Keratinocyte (primary cell): ENCODE measurements around the gene KIF3A. TPM values are rescaled to one million over a fixed set of nuclear protein-coding genes. Genes with fewer than 3 reads are reported as not detected.

Source experiments
- DNase-seq: peaks from one replicate; pipeline ENCODE4 v3.0.0-alpha.2; 2011; ENCODE audit warnings: low read depth, missing footprints, low spot score
- FAIRE-seq: peaks from 2 replicates; lab custom pipeline; 2011; peaks lifted over from hg19 to GRCh38; lab: Jason Lieb, UNC
- H2AFZ ChIP-seq: 2 replicates; pipeline ENCODE4 v1.6.0; 2012; ENCODE audit warnings: low read length, control low read depth, inconsistent platforms; ENCODE audit not compliant: control insufficient read depth
- H3K27ac ChIP-seq: 2 replicates; pipeline ENCODE4 v1.5.1; 2011; ENCODE audit warnings: low read length; ENCODE audit not compliant: control insufficient read depth, insufficient read depth
- H3K27me3 ChIP-seq: 3 replicates; pipeline ENCODE4 v1.6.0; 2011; ENCODE audit warnings: low read length; ENCODE audit not compliant: control insufficient read depth, insufficient read depth; ENCODE audit errors: extremely low read depth
- H3K36me3 ChIP-seq, 2 experiments: 2 replicates in 1 of 2; 3 replicates in 1 of 2; pipeline ENCODE4 v1.5.1; 2011; ENCODE audit warnings: low read length in 2 of 2, mild to moderate bottlenecking in 1 of 2; ENCODE audit not compliant: control insufficient read depth in 2 of 2, insufficient read depth in 2 of 2; ENCODE audit errors: extremely low read depth in 1 of 2
- H3K4me1 ChIP-seq: 3 replicates; pipeline ENCODE4 v1.5.1; 2011; ENCODE audit warnings: low read length; ENCODE audit not compliant: control insufficient read depth, insufficient read depth; ENCODE audit errors: extremely low read depth
- H3K4me2 ChIP-seq: 3 replicates; pipeline ENCODE4 v1.6.0; 2011; ENCODE audit warnings: low read depth, low read length; ENCODE audit not compliant: control insufficient read depth, insufficient read depth; ENCODE audit errors: extremely low read depth
- H3K4me3 ChIP-seq, 3 experiments: fragments of 200-600 bp in 1 of 3; sonication (generic) in 1 of 3; 2 replicates in 2 of 3; 3 replicates in 1 of 3; pipeline ENCODE4 v1.5.1; 2011 to 2016; ENCODE audit warnings: low read length in 3 of 3, mild to moderate bottlenecking in 3 of 3, control low read depth in 2 of 3, inconsistent platforms in 1 of 3, low read depth in 1 of 3, mixed read lengths in 1 of 3, mixed run types in 1 of 3, moderate library complexity in 1 of 3; ENCODE audit not compliant: control insufficient read depth in 2 of 3, insufficient read depth in 2 of 3; ENCODE audit errors: extremely low read depth in 1 of 3
- H3K79me2 ChIP-seq: 2 replicates; pipeline ENCODE4 v1.6.0; 2012; ENCODE audit warnings: low read length; ENCODE audit not compliant: control insufficient read depth, insufficient read depth
- H3K9ac ChIP-seq: 3 replicates; pipeline ENCODE4 v1.6.0; 2011; ENCODE audit warnings: low read length; ENCODE audit not compliant: control insufficient read depth, insufficient read depth; ENCODE audit errors: extremely low read depth
- H3K9me1 ChIP-seq: 3 replicates; pipeline ENCODE4 v1.6.0; 2011; ENCODE audit warnings: low read length; ENCODE audit not compliant: control insufficient read depth, insufficient read depth; ENCODE audit errors: extremely low read depth
- H3K9me3 ChIP-seq: 2 replicates; pipeline ENCODE4 v1.5.1; 2012; ENCODE audit warnings: low read depth, low read length; ENCODE audit not compliant: control insufficient read depth
- H4K20me1 ChIP-seq: 3 replicates; pipeline ENCODE4 v1.6.0; 2011; ENCODE audit warnings: low read length; ENCODE audit not compliant: control insufficient read depth, insufficient read depth; ENCODE audit errors: extremely low read depth
- CTCF ChIP-seq, 3 experiments: IDR thresholded peaks in 1 of 3; conservative IDR thresholded peaks in 1 of 3; optimal IDR thresholded peaks in 1 of 3; 2 replicates in 2 of 3; 3 replicates in 1 of 3; pipeline versions ENCODE3 to v1.5.1; 2011; ENCODE audit warnings: low read length in 3 of 3, mild to moderate bottlenecking in 3 of 3, moderate library complexity in 2 of 3, control low read depth in 1 of 3, inconsistent platforms in 1 of 3; ENCODE audit not compliant: insufficient read depth in 2 of 3; ENCODE audit errors: extremely low read depth in 1 of 3
- EZH2 ChIP-seq: IDR thresholded peaks from one replicate; pipeline ENCODE4 v1.6.1; 2012; ENCODE audit warnings: inconsistent platforms, mild to moderate bottlenecking, low read length, moderate library complexity
- dilution Hi-C: fragments of 300-500 bp; cut with MboI; formaldehyde crosslinking; loops from one replicate; pipeline ENCODE4 v1.7.0; 2020; ENCODE audit warnings: low sequenced_read_pairs; ENCODE audit not compliant: extremely low pct_ligation_motif_present
- polyA plus RNA-seq, 5 experiments: library from polyadenylated mRNA; depleted of rRNA in 3 of 5; stranded (reverse) in 3 of 5; stranded (forward) in 1 of 5; unstranded in 1 of 5; fragments of >200 nt; gene quantifications; 1 replicate in 1 of 5; 2 replicates in 3 of 5; 3 replicates in 1 of 5; pipeline versions ENCODE4 v1.2.1 to v1.2.3, GENCODE V29; 2011 to 2012; ENCODE audit warnings: missing spikeins in 2 of 5, low read depth in 1 of 5, low replicate concordance in 1 of 5

The KIF3A gene
- polyA plus RNA-seq, 1 donor (not counting 4 experiments of a cell fraction or from before 2014, with no cell fraction given), result 15.4 TPM

DNA sequence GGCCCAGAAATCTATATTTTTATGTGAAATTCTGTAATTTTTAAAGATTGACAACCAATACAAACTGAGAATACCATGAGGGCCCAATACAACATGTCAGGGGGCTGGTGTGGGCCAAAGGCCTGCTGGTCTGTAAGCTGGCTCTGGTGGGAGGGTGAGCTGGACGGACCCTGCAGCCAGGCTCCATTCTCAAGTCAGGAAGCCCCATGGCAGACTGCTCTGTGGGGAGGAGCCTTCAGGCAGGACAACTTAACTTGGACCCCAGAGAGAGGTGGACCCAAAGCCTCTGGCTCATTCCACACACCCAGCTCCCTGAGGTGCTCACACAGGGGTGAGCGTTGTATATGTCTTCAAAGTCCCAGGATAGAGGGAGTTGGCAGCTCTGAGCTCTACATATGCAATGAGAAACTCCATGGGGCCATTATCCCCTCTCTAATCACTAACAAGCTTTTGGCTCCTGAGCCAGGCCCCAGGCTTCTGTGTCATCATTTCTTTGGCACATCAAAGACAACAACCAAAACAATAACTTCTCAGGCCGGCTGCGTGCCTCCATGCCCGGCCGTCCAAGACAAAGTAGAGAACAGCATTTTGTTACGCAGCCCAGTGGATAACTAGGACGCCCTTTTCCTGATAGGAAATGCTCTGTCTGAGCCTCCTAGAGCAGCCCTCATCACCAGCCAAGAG, 33.3 kb upstream of the KIF3A start:
- no peaks in the 10 kb centered on the region for H3K27me3 ChIP-seq
- H4K20me1 ChIP-seq, result no peaks in the 10 kb centered on the region
- no peak overlapping the region for H3K4me3 ChIP-seq
- FAIRE-seq, result no peak
- TF ChIP-seq EZH2 (no peak), CTCF (optimal IDR thresholded peaks at IDR 0.05 in 1 of 3, IDR thresholded peaks at IDR 0.05 in 1 of 3, conservative IDR thresholded peaks at IDR 0.05 in 1 of 3; ENCODE audit: extremely low read depth in 1 of 3, insufficient read depth in 2 of 3, low read length in 3 of 3) (no peak)
- DNase-seq, result no peak
- H3K79me2 ChIP-seq, result peaks cover 62% of the 10 kb centered on the region
- no peak overlapping the region for H3K9ac ChIP-seq
- peaks cover 16% of the 10 kb centered on the region for H3K4me1 ChIP-seq
- no peak overlapping the region for H3K27ac ChIP-seq
- peaks cover 0 to 8% of the 10 kb centered on the region in 2 experiments for H3K36me3 ChIP-seq
- peaks cover 2% of the 10 kb centered on the region for H3K9me1 ChIP-seq
- dilution Hi-C loops, result no loop called here
- no peak overlapping the region for H3K4me2 ChIP-seq
- no peaks in the 10 kb centered on the region for H3K9me3 ChIP-seq
- no peak overlapping the region for H2AFZ ChIP-seq

DNA sequence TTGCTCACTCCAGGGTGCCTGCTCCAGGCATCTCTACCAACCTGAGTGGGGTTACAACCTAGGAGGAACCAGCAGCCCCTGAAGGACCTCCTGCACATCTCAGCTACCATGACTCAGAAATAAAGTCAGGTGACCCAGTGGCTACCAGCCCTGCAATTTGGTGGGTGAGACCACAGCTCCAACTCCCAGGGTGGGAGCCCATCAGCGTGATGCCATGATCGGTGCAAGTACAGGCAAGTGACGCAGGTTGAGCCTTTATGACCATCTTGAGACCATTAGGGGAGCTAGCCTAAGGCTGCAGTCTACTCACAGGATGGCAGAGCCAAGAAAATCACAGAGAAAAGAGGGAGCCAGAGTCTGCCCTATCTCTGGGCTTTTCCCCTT, 31.1 kb upstream of the KIF3A start:
- no peak overlapping the region for H3K27ac ChIP-seq
- DNase-seq (no peak), FAIRE-seq (no peak)
- H3K27me3 ChIP-seq, result no peaks in the 10 kb centered on the region
- peaks cover 7 to 16% of the 10 kb centered on the region in 2 experiments for H3K36me3 ChIP-seq
- no peak overlapping the region for H3K9ac ChIP-seq
- H4K20me1 ChIP-seq, result no peaks in the 10 kb centered on the region
- no peak for TF ChIP-seq EZH2
- no peak for TF ChIP-seq CTCF (optimal IDR thresholded peaks at IDR 0.05 in 1 of 3, IDR thresholded peaks at IDR 0.05 in 1 of 3, conservative IDR thresholded peaks at IDR 0.05 in 1 of 3; ENCODE audit: extremely low read depth in 1 of 3, insufficient read depth in 2 of 3, low read length in 3 of 3)
- no peak overlapping the region for H3K4me3 ChIP-seq
- no peaks in the 10 kb centered on the region for H3K9me3 ChIP-seq
- H3K79me2 ChIP-seq, result peaks cover 42% of the 10 kb centered on the region
- peaks cover 2% of the 10 kb centered on the region for H3K9me1 ChIP-seq
- no peak overlapping the region for H2AFZ ChIP-seq
- dilution Hi-C loops, result no loop called here
- no peaks in the 10 kb centered on the region for H3K4me1 ChIP-seq
- no peak overlapping the region for H3K4me2 ChIP-seq
